Keratinocyte (primary cell): Measurements from ENCODE around the gene ZNF212.

Experiments
- EZH2 ChIP-seq: IDR thresholded peaks from one replicate; pipeline ENCODE4 v1.6.1; 2012; ENCODE audit warnings: inconsistent platforms, mild to moderate bottlenecking, low read length, moderate library complexity
- TF ChIP-seq, protein P1 (sequence below), 3 experiments: IDR thresholded peaks in 1 of 3; conservative IDR thresholded peaks in 1 of 3; optimal IDR thresholded peaks in 1 of 3; 2 replicates in 2 of 3; 3 replicates in 1 of 3; pipeline versions ENCODE3 to v1.5.1; 2011; ENCODE audit warnings: low read length in 3 of 3, mild to moderate bottlenecking in 3 of 3, moderate library complexity in 2 of 3, control low read depth in 1 of 3, inconsistent platforms in 1 of 3; ENCODE audit not compliant: insufficient read depth in 2 of 3; ENCODE audit errors: extremely low read depth in 1 of 3

DNA sequence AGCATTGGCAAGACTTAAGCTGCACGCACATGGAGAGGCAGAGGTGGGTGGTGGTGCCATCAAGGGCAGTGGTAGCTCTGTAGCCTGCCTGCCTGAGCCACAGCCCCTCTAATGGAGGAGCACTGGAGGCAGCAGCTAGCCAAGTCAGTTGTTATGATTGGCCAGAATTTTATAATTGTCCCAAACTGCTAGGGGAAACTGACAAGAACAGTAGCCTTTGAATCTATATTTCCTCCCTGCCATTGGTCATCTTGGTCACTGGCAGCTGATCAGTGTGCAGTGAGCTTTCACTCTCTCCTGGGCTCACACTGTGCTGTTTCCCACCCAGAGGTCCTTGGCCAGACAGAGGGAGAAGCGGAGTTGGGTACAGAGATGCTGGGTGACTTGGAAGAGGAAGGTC, 12.9 kb downstream of the ZNF212 start:
- TF ChIP-seq, protein P1, sequence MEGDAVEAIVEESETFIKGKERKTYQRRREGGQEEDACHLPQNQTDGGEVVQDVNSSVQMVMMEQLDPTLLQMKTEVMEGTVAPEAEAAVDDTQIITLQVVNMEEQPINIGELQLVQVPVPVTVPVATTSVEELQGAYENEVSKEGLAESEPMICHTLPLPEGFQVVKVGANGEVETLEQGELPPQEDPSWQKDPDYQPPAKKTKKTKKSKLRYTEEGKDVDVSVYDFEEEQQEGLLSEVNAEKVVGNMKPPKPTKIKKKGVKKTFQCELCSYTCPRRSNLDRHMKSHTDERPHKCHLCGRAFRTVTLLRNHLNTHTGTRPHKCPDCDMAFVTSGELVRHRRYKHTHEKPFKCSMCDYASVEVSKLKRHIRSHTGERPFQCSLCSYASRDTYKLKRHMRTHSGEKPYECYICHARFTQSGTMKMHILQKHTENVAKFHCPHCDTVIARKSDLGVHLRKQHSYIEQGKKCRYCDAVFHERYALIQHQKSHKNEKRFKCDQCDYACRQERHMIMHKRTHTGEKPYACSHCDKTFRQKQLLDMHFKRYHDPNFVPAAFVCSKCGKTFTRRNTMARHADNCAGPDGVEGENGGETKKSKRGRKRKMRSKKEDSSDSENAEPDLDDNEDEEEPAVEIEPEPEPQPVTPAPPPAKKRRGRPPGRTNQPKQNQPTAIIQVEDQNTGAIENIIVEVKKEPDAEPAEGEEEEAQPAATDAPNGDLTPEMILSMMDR (optimal IDR thresholded peaks at IDR 0.05 in 1 of 3, IDR thresholded peaks at IDR 0.05 in 1 of 3, conservative IDR thresholded peaks at IDR 0.05 in 1 of 3; ENCODE audit: extremely low read depth in 1 of 3, insufficient read depth in 2 of 3, low read length in 3 of 3), result no peak
- no peak for TF ChIP-seq EZH2
